Measurements from ENCODE around the gene ANP32A. TPM values are rescaled to one million over a fixed set of nuclear protein-coding genes. Genes with fewer than 3 reads are reported as not detected.

The ANP32A gene
- total and polyA plus RNA-seq, 2 experiments from 2014 or later, result 40.3 to 70.0 TPM

DNA sequence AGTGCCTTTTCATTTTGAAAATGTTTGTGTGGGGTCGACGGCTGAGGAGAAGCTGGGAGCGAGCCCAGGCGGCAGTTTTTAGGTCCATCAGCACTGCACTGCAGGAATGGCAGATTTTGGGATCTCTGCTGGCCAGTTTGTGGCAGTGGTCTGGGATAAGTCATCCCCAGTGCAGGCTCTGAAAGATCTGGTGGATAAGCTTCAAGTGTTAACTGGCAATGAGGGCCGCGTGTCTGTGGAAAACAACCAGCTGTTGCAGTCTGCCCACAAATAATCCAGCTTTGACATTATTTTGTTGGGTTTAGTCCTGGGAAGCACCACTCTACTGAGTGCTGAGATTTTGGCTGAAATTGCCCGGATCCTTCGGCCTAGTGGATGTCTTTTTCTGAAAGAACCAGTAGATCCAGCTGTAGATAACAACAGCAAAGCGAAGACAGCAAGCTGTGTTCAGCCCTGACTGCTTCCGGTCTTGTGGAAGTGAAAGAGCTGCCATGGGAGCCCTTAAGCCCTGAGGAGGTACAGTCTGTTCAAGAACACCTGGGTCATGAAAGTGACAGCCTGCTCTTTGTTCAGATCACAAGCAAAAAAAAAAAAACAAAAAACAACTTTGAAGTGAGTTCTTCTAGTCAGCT is 13.1 kb upstream of the ANP32A start:
- Histone ChIP-seq H4K20me1 (ENCODE audit: insufficient read depth) (no peaks in the 10 kb centered on the region), H3K9me3 (ENCODE audit: low read depth) (peaks cover 3% of the 10 kb centered on the region)

DNA sequence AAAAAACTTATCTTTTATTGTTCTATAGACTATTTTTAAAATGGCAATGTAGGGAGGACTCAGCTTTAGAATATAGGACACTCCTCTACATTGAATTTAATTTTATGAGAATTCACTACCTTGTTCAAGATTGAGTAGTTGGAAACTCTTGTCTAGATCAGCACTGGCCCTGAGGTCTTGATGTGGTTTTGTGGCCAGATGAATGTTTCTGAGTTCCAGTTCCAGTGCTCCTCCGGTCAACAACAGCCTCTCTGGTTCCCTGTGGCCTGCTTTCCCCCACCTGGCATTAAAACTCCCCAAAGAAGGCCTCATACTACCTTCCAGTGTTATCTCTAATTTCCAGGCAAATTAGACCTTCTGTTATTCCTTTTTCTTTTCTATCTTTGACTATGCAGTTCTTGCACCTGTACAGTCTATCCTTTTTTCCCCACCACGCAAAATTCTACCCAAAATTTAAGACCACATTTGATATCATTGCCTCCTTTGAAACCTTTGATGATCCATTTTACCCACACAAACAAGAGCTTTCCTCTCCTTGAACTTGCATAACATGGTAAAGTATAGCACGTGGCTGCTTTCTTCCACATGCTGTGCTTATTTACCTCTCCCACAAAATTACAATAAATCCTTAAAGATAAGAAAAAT is 9.6 kb upstream of the ANP32A start:
- 44% methylated on average over 3 of the region's 3 CpGs for WGBS, 2 experiments (ENCODE audit: low coverage in 1 of 2, low lambda C conversion rate in 2 of 2, missing lambda C conversion rate in 2 of 2)
- no peaks in the 10 kb centered on the region for H3K36me3 ChIP-seq (ENCODE audit: low read depth)
- H3K4me3 ChIP-seq, result no peak overlapping the region
- no peaks in the 10 kb centered on the region for H3K79me2 ChIP-seq (ENCODE audit: insufficient read depth)
- TF ChIP-seq EZH2phosphoT487 (IDR thresholded peaks at IDR 0.05; ENCODE audit: insufficient read depth, low read depth), result no peak
- TF ChIP-seq EZH2 (IDR thresholded peaks at IDR 0.05; ENCODE audit: insufficient read depth, poor library complexity, severe bottlenecking), result no peak
- H3F3A ChIP-seq (ENCODE audit: insufficient read depth), result no peaks in the 10 kb centered on the region
- H3K27me3 ChIP-seq (replicated peaks; ENCODE audit: insufficient read depth), result peaks cover 9% of the 10 kb centered on the region; the same call in 1 of the 2 replicates
- no peak overlapping the region for H2AFZ ChIP-seq
- no peaks in the 10 kb centered on the region for H4K20me1 ChIP-seq (ENCODE audit: insufficient read depth)
- no peaks in the 10 kb centered on the region for H3K4me1 ChIP-seq (ENCODE audit: insufficient read depth)
- H3K4me2 ChIP-seq (ENCODE audit: unreplicated experiment), result no peak overlapping the region
- DNase-seq, result no peak
- in situ Hi-C loops (cut with MboI), result no loop called here
- no peaks in the 10 kb centered on the region for H3K9me3 ChIP-seq (ENCODE audit: low read depth)
- H3K9me2 ChIP-seq (ENCODE audit: insufficient read depth), result no peaks in the 10 kb centered on the region
- no peak overlapping the region for H3K27ac ChIP-seq
- no peak overlapping the region for H3K9ac ChIP-seq

More for the DNA sequence above, 13.1 kb upstream of the ANP32A start:
- Histone ChIP-seq H3K9me2 (ENCODE audit: insufficient read depth) (no peaks in the 10 kb centered on the region), H3K9ac (no peak overlapping the region), H3K27me3 (replicated peaks; ENCODE audit: insufficient read depth) (peaks cover 14% of the 10 kb centered on the region), H3K4me1 (ENCODE audit: insufficient read depth) (no peaks in the 10 kb centered on the region), H3K27ac (no peak overlapping the region), H3K79me2 (ENCODE audit: insufficient read depth) (no peaks in the 10 kb centered on the region), H3K4me3 (no peak overlapping the region), H3K36me3 (ENCODE audit: low read depth) (no peaks in the 10 kb centered on the region), H3F3A (ENCODE audit: insufficient read depth) (no peaks in the 10 kb centered on the region), H2AFZ (no peak overlapping the region), H3K4me2 (ENCODE audit: unreplicated experiment) (no peak overlapping the region)
- in situ Hi-C loops (cut with MboI), result no loop called here
- 51 to 54% methylated on average over 10 of the region's 10 CpGs for WGBS, 2 experiments (ENCODE audit: low coverage in 1 of 2, low lambda C conversion rate in 2 of 2, missing lambda C conversion rate in 2 of 2)
- no peak for TF ChIP-seq EZH2phosphoT487 (IDR thresholded peaks at IDR 0.05; ENCODE audit: insufficient read depth, low read depth)
- no peak for TF ChIP-seq EZH2 (IDR thresholded peaks at IDR 0.05; ENCODE audit: insufficient read depth, poor library complexity, severe bottlenecking)
- no peak for DNase-seq

DNA sequence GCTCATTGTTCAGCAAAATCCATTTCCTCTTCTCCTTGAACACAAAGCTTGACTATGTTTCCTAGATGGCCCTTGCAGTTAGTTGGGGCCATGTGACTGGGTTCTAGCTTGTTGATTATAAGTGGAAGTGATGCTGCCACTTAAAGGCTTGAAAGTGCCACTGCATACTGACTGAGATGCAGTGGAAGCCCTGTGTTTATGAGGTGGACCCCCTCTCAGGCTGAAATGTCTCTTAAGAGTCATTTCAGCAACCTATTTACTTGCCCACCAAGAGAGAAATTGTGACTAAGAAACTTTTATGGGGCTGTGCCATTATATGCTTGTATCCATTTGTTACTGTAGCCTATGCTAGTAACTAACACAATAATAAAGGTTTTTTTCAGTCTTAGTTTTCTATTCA is 8.4 kb upstream of the ANP32A start:
- no peaks in the 10 kb centered on the region for H3K9me2 ChIP-seq (ENCODE audit: insufficient read depth)
- no peaks in the 10 kb centered on the region for H3K36me3 ChIP-seq (ENCODE audit: low read depth)
- no peaks in the 10 kb centered on the region for H3K79me2 ChIP-seq (ENCODE audit: insufficient read depth)
- TF ChIP-seq EZH2 (IDR thresholded peaks at IDR 0.05; ENCODE audit: insufficient read depth, poor library complexity, severe bottlenecking) (no peak), EZH2phosphoT487 (IDR thresholded peaks at IDR 0.05; ENCODE audit: insufficient read depth, low read depth) (no peak)
- H4K20me1 ChIP-seq (ENCODE audit: insufficient read depth), result no peaks in the 10 kb centered on the region
- no peak overlapping the region for H3K9ac ChIP-seq
- no peaks in the 10 kb centered on the region for H3K4me1 ChIP-seq (ENCODE audit: insufficient read depth)
- peak; percentile 19 for DNase-seq
- H3K4me2 ChIP-seq (ENCODE audit: unreplicated experiment), result no peak overlapping the region
- H2AFZ ChIP-seq, result no peak overlapping the region
- H3K9me3 ChIP-seq (ENCODE audit: low read depth), result no peaks in the 10 kb centered on the region
- no peak overlapping the region for H3K4me3 ChIP-seq
- H3K27ac ChIP-seq, result no peak overlapping the region
- H3K27me3 ChIP-seq (replicated peaks; ENCODE audit: insufficient read depth), result peaks cover 9% of the 10 kb centered on the region; the same call in 1 of the 2 replicates
- in situ Hi-C loops (cut with MboI), result no loop called here
- H3F3A ChIP-seq (ENCODE audit: insufficient read depth), result no peaks in the 10 kb centered on the region

- H4K20me1 ChIP-seq (ENCODE audit: insufficient read depth), result no peaks in the 10 kb centered on the region
- no peaks in the 10 kb centered on the region for H3K36me3 ChIP-seq (ENCODE audit: low read depth)
- no peak for DNase-seq
- WGBS, 2 experiments (ENCODE audit: low coverage in 1 of 2, low lambda C conversion rate in 2 of 2, missing lambda C conversion rate in 2 of 2), result 94 to 97% methylated on average over 3 of the region's 3 CpGs
- H3K79me2 ChIP-seq (ENCODE audit: insufficient read depth), result peaks cover 38% of the 10 kb centered on the region
- no peak overlapping the region for H3K4me3 ChIP-seq
- H3K9me3 ChIP-seq (ENCODE audit: low read depth), result no peaks in the 10 kb centered on the region
- no peaks in the 10 kb centered on the region for H3K9me2 ChIP-seq (ENCODE audit: insufficient read depth)
- H3K4me1 ChIP-seq (ENCODE audit: insufficient read depth), result 0 out of 2 replicates have a peak, but pooled peaks cover 6% of the 10 kb centered on the region
- peaks cover 1% of the 10 kb centered on the region; the same call in 1 of the 2 replicates for H3K27me3 ChIP-seq (replicated peaks; ENCODE audit: insufficient read depth)
- in situ Hi-C loops (cut with MboI), result no loop called here
- no peak overlapping the region for H2AFZ ChIP-seq
- H3K4me2 ChIP-seq (ENCODE audit: unreplicated experiment), result no peak overlapping the region
- TF ChIP-seq EZH2phosphoT487 (IDR thresholded peaks at IDR 0.05; ENCODE audit: insufficient read depth, low read depth) (no peak), EZH2 (IDR thresholded peaks at IDR 0.05; ENCODE audit: insufficient read depth, poor library complexity, severe bottlenecking) (no peak)
- H3F3A ChIP-seq (ENCODE audit: insufficient read depth), result no peaks in the 10 kb centered on the region
- H3K27ac ChIP-seq, result no peak overlapping the region
- no peak overlapping the region for H3K9ac ChIP-seq
These were observed 2.9 kb upstream of the ANP32A start for GRCh38 chr15:68823561-68823960.
